ENCODE results near the gene ROBO4.

ROBO4 gene

DNA sequence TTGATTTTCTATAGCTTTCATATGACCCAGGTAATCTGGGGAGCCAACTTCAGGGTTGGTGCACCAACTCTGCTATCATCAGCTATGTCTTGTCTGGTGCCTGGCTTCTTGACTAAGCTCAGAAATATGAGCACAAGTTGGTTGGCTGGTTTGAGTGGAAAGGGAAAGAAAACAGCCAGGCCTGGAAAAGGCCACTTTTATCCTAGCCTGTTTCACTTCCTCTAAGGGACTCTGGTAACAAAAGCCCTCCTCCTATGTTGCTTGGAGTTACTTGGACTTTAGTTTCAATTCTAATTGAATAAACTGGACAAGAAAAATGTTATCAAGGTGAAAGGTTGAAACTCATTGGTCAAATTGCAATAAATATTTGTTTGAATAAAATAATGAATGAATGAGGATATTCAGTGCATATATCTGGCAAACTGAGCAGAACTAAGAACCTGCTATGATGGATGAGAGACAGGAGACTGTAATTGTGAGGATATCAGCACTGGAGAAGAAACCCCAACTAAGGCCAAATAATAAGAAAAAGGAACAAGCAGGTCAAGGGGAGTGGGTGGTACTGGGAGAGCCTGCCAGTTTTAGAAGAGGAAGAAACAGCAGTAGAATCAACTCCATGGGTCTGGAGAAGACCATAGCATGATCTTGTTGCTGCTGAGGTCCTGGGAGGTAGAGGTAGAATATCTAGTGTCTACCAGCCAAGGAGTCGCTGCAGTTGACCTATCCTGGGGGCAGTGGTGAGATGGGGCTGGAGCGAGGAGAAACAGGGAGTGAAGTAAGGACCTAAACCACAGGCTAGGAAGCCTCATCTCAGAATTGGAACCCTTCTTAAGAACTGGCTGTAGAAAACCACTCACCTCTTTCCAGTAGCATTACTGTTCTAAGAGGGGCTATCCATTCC lies 8.2 kb downstream of the ROBO4 start:
- DNase-seq (ENCODE audit: low spot score) = no peak

DNA sequence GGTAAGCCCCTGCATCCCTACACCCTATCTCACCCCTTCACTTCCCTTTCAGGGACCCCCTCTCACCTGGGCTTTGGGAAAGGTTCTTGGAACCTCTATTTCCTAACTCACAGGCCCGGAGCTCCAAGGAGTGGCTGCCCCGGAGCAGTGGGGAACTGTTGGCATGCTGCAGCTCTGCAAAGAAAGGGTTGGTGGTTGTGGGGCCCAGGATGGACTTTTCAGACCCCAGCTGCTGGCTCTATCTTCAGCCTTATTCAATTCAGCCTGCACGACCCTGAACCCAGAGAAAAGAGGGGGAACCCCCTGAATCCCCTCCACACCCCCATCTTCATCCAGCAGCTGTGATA lies 10.0 kb downstream of the ROBO4 start:
- no peak for DNase-seq (ENCODE audit: low spot score)

DNA sequence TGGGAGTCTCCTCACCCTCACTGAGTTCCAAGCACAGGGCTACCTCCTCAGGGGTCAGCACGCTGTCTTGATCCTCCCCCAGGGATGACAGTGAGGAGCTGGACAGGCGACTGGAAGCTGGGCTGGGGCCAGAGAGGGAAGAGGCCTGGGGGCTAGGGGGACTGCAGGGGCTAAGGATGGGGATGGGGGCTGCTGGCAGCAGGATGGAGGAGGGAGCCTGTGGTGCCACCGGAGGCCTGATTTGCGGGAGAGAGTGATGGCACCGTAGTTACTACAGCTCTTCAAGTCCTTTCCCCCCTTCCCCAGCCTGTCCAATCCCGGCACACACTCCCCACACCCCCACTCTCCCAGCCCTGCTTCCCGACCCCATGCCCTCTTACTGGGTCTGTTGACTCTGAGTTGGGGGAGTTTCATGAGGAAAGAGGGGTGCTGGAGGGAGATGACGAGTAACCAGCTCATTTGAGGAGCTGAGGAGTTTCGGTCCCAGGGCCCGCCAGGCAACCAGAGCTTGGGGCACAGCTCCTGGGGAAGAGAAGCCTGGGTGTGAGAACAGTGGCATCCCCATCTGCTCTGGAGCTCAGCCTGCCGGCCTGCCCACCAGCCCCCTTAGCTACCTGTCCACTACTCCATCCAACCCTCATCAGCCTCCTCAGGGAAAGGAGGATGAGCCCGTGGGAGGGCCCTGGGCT lies 10.5 kb downstream of the ROBO4 start:
- DNase-seq (ENCODE audit: low spot score) = no peak

DNA sequence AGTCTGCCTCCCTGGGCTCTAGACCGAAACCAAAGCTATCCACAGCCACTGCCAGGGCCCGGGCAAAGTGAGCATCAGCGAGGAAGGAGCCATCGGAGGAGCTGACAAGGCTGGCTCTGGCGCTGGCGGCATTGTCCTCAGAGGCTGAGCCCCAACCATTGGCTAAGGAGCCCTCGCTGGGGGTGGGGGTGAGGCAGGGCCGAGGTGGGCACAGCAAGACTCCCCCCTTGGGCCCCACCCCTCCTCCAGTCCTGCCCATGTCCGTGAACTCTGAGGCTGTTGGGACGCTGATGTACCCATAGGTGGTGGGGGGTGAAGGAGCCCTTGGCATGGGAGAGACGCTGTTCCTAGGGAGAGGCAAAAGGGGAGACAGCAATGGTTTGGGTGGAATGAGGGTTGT lies 11.2 kb downstream of the ROBO4 start:
- DNase-seq (ENCODE audit: low spot score) = no peak

DNA sequence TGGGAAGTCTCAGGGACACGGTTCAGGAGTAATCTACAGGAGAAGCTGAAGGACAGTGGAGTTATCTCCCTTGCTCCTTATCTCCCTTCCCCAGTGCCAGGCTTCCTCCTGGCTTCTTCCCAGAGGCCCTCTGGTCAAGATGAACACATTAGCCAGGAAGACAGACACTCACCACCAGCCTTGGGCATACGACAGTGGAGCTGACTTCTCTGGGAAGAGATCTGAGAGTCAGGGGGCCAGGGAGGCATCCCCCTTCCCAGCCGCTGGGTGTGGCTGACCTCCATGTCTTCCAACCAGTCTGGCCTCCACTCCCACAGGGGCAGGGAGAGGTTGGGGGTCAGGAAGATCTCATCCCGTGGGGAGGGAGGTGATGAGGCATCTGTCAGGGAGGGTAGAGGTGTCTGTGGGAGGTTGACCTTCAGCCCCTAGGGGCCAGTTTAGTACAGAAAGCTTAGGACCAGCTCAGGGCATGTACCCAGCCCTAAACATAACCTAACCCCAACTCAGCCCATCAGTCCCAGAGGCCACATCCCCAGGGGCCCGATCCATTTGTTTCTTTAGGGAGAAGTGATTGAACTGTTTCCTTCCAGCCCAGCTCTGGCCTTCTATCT lies 12.7 kb downstream of the ROBO4 start:
- DNase-seq (ENCODE audit: low spot score) = no peak

DNA sequence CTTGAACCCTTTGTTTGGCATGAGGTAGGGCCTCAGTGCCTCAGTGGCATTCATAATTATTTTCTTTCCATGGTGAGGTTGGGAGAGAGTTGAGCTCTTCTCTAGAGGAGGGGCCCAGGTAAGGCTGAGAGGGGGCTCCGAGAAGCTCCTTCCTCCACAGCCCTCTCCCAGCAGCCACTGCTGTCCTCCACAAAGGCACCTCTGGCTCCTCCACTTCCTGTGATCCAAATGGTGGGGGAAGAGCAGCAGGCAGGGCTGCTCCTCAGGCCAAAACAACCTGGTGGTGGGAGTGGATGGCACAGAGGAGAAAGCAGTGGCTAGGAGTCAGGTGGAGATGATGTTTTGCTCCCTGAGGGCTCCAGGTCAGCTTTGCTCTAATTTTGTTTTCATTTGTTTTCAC lies 13.3 kb downstream of the ROBO4 start:
- DNase-seq (ENCODE audit: low spot score) = no peak

DNA sequence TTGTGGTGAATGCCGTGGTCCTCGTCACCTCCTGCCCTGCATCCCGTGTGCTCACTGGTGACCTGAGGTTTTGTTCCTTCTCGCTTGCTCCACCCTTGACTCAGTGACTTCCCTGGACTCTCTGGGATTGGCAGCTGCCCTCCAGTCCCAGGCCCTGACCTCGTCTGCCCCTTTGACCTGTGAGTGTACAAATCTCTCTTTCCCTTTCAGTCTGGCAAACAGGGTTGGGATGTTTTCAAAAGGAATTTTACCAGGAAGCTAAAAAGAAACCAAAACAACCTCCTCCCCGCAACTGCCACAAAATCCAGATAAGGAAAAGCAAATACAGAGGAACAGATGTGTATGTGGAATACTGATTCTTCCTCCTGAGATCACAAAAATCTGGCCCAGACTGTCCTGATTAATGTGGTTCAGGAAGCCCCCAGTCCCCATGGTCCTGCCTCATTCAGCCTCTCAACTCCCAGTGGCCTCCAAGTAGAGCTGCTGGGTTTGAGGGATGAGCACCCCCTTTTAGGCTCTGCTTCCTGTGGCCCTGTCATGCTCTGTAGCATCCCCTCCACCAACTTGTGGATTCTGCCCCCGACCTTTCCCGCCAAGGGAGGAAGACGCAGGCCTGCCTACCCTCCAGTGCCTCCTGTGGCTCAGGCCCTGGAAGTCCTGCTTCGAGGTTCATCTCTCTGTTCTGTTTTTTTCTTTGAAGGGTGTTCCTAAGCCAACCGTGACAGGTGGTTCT lies 15.2 kb downstream of the ROBO4 start:
- DNase-seq (ENCODE audit: low spot score) = no peak

DNA sequence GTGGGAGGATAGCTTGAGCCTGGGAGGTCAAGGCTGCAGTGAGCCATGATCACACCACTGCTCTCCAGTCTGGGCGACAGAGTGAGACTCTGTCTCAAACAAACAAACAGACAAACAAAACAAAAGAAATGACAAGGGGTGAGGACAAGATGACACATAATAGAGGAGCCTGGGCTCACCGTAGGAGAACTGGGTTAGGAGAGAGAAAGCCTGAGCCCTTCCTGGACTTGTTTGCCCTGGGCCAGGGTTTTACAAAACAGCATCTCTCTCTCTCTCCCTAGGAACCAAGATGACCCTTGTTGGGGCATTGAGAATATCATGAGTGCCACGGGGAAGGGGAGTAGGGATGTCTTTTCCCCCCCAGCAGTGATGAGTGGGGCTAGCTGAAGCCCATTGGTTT lies 16.7 kb downstream of the ROBO4 start:
- DNase-seq (ENCODE audit: low spot score) = no peak

DNA sequence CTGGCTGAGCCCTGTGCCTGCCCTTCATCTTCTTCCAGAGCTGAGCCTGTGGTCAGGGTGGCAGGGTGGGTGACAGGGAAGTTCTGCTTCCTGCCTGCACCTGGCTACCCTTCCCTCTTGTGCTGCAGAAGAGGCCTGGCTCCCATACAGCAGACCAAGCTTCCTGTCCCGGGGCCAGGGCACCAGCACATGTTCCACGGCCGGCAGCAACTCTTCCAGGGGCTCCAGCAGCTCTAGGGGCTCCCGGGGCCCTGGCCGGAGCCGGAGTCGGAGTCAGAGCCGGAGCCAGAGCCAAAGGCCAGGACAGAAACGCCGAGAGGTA lies 17.4 kb downstream of the ROBO4 start:
- no peak for DNase-seq (ENCODE audit: low spot score)

DNA sequence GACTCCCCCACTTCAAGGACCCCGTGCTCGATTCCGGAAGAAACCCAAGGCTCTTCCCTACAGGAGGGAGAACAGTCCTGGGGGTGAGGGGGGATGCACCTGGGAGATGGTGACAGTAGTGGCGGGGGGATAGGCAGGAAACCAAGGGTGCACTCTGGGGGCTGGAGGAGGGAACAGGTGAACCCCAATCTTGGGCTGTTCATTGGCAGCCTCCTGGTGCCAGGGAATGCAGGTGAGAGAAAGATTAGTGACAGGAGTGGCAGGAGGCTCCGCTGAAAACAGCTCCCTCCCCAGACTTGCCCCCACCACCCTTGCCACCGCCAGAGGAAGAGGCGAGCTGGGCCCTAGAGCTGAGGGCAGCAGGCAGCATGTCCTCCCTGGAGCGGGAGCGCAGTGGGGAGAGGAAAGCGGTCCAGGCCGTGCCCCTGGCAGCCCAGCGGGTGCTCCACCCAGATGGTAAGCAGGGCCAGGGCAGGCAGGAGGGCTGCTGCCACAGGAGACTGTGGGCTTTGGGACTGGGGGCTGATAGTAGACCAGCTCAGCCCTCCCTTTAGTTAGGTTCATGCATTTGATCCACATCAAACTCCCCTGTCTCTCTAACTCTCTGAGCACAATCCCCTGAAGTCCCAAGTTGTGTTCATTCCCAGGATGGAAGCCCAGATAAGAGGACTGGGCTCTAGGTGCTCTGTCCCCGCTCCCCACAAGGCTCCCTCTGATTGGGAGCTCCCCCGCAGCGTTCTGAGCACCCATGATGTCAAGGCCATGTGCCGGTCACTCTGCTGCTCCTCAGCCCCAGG lies 18.0 kb downstream of the ROBO4 start:
- DNase-seq (ENCODE audit: low spot score) = no peak

DNA sequence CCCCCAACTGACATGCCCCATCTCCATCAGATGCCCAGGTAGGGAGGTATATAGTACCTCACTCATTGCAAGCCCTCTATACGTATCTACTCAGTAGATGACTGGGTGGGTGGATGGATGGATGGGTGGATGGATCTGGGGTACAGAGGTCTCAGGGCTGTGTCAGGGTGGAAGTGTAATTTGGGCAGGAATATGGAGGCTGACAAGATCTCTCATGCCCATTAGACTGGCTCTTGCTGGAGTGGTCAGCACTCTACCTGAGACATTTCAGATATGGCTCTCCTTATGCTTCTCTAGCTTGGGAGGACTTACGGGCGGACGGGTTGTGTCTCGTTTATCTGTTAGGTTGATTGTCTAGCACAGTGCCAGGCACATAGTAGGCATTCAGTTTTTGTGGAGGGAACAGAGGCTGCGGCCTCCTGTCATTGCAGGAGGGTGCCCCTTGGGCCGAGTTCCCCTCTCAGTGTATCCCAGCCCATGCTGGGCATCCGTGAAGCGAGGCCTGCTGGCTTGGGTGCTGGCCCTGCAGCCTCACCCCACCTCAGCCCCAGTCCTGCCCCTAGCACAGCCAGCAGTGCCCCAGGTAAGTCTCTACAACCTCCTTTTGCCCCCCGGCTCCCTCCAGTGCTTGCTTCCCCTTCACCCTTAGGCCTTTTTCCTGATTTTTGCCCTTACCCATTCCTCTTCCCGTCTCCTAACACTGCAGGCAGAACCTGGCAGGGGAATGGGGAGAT lies 18.7 kb downstream of the ROBO4 start:
- DNase-seq (ENCODE audit: low spot score) = no peak

DNA sequence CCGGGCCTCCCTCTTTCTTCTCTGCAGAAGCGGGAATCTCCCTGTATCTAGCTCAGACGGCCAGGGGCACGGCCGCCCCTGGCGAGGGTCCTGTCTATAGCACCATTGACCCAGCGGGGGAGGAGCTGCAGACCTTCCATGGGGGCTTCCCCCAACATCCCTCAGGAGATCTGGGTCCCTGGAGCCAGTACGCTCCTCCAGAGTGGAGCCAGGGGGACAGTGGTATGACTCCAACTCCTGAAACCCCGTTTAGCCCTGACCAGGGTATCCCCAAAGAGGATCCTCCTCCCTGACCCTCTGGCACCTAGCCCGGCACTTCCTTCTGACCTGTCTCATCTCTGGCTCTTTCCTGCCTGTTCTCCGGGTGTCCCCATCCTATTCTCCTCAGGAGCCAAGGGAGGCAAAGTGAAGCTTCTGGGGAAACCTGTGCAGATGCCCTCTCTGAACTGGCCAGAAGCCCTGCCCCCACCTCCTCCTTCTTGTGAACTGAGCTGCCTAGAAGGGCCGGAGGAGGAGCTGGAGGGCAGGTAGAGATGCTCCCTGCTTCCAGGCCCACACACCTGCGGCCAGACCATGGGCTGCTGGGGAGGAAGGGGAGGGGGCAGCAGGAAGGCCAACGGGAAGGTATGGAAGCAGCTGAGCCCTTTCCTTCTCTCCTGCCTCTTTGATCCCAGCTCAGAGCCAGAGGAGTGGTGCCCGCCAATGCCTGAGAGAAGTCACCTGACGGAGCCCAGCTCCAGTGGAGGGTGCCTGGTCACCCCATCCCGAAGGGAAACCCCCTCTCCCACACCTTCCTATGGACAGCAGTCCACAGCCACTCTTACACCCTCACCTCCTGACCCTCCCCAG lies 19.5 kb downstream of the ROBO4 start:
- no peak for DNase-seq (ENCODE audit: low spot score)

DNA sequence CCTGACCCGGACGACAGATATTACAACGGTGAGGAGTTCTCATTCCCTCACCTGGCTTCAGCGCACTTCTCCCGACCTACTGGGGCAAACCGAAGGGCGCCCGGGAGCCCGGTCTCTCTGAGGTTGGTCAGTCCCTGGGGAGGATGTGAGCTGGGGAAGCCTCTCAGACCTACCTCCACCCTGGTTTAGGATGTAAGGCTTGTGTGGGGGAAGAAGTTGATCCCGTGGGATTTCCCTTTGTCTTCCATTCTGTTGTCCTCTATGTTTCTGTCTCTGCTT lies 20.1 kb downstream of the ROBO4 start:
- no peak for DNase-seq (ENCODE audit: low spot score)

DNA sequence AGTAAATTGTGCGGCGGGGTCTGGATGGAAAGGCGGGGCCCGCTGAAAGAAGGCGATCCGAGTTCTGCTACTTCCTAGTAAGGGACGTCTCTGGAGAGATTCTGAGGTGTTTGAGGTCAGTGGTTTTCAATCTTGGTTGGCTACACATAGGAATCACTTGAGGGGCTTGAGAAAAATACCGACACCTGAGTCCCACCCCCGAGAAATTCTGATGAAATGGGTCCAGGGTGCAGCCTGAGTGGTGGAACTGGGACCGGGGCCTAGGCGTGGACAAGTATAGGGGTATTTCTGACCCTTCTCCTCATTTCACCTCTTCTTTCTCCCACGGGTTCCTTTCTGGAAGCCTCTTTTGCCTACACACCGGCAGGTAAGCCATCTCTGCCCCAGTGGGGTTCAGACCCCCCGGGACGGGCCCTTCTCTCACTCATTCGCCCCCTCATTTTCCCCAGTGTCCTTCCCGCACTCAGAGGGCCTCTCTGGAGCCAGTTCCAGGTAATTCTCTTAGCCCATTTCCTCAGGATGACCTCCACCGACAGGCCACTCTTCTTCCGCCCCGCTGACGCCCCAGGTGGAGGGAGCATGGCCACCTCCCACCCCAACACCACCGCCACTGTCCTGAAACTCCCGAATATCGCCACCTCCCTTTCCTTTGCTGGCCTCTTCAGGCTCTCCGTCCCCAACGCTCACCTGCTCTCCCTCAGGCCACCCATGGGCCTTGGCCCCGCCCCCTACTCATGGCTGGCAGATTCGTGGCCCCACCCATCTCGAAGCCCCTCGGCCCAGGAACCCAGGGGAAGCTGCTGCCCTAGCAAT lies 20.6 kb downstream of the ROBO4 start:
- DNase-seq (ENCODE audit: low spot score) = no peak

DNA sequence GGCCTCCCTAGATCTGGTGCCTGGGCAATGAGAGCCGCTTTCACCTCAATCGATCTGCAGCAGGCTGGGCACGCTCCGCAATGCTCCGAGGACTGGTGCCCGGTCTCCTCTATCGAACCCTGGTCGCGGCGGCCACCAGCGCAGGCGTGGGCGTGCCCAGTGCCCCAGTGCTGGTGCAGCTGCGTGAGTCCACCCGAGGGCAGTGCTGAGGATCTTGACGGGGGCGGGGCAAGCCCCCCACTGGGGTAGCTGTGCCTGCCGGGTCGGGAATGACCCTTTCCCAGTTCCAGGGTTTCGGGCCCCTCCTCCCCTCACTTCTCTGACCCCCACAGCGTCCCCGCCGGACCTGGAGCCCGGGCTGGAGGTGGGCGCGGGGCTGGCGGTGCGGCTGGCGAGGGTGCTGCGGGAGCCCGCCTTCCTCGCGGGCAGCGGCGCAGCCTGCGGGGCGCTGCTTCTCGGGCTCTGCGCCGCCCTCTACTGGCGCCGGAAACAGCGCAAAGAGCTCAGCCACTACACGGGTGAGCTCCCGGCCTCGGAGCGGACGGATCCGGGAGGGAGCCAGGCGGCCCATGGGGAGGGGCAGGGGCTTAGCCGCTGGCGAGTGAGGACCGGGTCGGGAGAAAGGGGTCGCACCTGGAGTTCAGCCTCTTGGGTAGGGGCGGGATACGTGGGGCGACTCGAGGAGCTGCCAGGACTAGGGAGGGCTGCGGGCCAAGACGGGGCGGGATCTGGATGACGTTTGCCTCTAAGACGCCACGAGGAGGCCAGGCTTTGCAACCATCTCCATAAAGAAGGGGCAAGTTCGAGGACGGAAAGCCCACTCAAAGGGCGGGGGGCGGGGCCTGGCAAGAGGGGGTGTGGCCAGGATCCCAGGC lies 21.5 kb downstream of the ROBO4 start:
- DNase-seq (ENCODE audit: low spot score) = peak; percentile 96

DNA sequence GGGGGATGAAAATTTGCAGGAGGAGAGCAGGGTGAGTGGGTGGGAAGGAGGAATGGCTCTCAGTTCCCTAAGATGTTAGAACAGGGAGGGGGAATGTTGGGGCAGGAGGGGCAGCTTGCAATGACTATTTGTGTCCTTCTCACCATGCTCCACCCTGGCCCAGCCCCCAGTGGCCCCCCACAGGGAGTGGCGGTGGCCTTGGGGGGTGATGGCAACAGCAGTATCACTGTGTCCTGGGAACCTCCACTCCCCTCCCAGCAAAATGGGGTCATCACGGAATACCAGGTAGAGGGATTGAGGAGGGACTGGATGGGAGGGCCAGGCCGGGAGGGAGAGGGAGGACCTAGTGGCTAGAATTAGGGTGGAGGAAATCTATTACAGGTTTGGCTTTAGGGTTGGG lies 22.3 kb downstream of the ROBO4 start:
- DNase-seq (ENCODE audit: low spot score) = no peak

DNA sequence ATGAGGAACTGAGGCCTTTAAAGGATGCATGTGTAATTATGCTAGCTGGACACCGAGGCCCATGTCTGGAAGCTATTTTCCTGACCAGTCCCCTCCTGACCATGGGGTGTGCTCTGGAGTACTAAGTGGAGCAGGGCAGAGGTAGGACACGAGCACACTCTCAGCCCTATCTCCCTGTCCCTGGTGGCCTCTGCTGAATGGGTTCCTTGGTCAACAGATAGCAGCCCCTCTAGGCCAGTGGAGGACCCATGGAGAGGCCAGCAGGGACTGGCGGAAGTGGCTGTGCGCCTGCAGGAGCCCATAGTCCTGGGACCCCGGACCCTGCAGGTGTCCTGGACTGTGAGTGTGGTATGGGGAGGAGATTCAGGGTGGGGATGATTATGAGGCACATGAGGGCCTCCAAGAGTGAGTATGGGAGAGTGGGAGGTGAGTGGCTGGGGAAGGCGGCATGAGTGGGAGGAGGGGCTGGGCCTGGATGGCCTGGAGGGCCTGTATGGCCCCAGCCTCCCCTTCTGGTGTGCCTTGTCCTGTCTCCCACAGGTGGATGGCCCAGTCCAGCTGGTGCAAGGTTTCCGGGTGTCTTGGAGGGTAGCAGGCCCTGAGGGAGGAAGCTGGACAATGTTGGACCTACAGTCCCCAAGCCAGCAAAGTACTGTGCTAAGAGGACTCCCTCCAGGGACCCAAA lies 23.0 kb downstream of the ROBO4 start:
- DNase-seq (ENCODE audit: low spot score) = no peak

DNA sequence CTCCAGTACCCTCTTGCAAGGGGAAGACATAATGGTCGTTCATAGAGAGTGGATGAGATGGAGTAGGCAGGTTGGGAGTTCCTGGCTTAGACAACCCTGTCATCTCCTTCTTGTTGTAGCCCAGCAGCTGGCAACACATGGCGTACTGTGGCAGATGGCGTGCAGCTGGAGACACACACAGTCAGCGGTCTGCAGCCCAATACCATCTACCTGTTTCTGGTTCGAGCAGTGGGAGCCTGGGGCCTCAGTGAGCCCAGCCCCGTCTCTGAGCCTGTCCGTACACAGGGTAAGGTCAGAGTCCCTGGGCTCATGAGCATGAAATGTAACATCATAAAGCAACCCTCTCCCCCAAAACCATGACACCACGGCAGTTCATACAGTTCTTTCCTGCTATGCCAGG lies 23.7 kb downstream of the ROBO4 start:
- no peak for DNase-seq (ENCODE audit: low spot score)
